ENCODE measurements around the gene SLK.

Gene SLK

GRCh38 chr10:104005172-104005863, 38.4 kb downstream of the SLK start:
- Histone ChIP-seq H3K4me1 (ENCODE audit: insufficient read depth, low read length, poor library complexity, severe bottlenecking) (peaks cover 9% of the 10 kb centered on the region), H4K20me1 (ENCODE audit: insufficient read depth, low read length, poor library complexity, severe bottlenecking) (no peaks in the 10 kb centered on the region), H3K27me3 (ENCODE audit: insufficient read depth, low read length, poor library complexity, severe bottlenecking) (no peaks in the 10 kb centered on the region), H3K36me3 (ENCODE audit: insufficient read depth, low read length) (peaks cover 44% of the 10 kb centered on the region; the same call in 1 of the 2 replicates), H2AFZ (ENCODE audit: low read length) (no peak overlapping the region), H3K9me2 (replicated peaks; ENCODE audit: low read depth, low read length) (no peaks in the 10 kb centered on the region), H3K4me3 (ENCODE audit: low read length, poor library complexity, severe bottlenecking) (no peak overlapping the region), H3K79me2 (ENCODE audit: insufficient read depth, low read length) (no peaks in the 10 kb centered on the region), H3K9me3 (ENCODE audit: insufficient read depth, low read depth, low read length) (no peaks in the 10 kb centered on the region), H3K9ac (ENCODE audit: low read depth, low read length, poor library complexity, severe bottlenecking) (no peak overlapping the region), H3F3A (ENCODE audit: low read depth) (no peaks in the 10 kb centered on the region), H3K4me2 (ENCODE audit: low read depth, low read length, poor library complexity, severe bottlenecking) (no peak overlapping the region)
- no peak for TF ChIP-seq CTCF (conservative IDR thresholded peaks at IDR 0.05; ENCODE audit: low read length)
- no peak for TF ChIP-seq EZH2phosphoT487 (IDR thresholded peaks at IDR 0.05; ENCODE audit: borderline replicate concordance)

DNA sequence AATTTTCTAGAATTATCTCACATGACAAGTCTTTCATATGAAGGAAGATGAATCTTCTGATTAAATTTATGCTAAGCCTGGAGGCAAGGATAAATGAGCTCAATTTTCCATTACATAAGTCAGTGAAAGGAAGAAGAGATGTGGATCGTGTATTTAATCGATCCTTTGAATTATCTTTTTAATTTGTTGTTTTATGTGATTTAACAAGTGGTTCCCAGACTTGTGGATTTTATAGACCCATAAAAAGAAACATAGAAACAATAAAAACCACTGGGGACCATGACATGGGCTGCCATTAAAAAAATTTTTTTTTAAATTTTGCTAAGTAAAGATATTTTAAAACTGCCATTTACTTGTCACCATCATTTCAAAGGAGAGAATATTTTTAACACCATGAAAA, 45.0 kb downstream of the SLK start:
- TF ChIP-seq CTCF (conservative IDR thresholded peaks at IDR 0.05; ENCODE audit: low read length) = no peak
- Histone ChIP-seq H3F3A (ENCODE audit: low read depth) (no peaks in the 10 kb centered on the region), H3K9me3 (ENCODE audit: insufficient read depth, low read depth, low read length) (no peaks in the 10 kb centered on the region), H3K9me2 (replicated peaks; ENCODE audit: low read depth, low read length) (no peaks in the 10 kb centered on the region), H3K36me3 (ENCODE audit: insufficient read depth, low read length) (peaks cover 14% of the 10 kb centered on the region; the same call in 1 of the 2 replicates), H3K27me3 (ENCODE audit: insufficient read depth, low read length, poor library complexity, severe bottlenecking) (no peaks in the 10 kb centered on the region), H4K20me1 (ENCODE audit: insufficient read depth, low read length, poor library complexity, severe bottlenecking) (no peaks in the 10 kb centered on the region), H3K79me2 (ENCODE audit: insufficient read depth, low read length) (no peaks in the 10 kb centered on the region), H3K4me2 (ENCODE audit: low read depth, low read length, poor library complexity, severe bottlenecking) (no peak overlapping the region), H3K4me1 (ENCODE audit: insufficient read depth, low read length, poor library complexity, severe bottlenecking) (no peaks in the 10 kb centered on the region), H3K9ac (ENCODE audit: low read depth, low read length, poor library complexity, severe bottlenecking) (no peak overlapping the region), H3K4me3 (ENCODE audit: low read length, poor library complexity, severe bottlenecking) (no peak overlapping the region), H2AFZ (ENCODE audit: low read length) (no peak overlapping the region)

DNA sequence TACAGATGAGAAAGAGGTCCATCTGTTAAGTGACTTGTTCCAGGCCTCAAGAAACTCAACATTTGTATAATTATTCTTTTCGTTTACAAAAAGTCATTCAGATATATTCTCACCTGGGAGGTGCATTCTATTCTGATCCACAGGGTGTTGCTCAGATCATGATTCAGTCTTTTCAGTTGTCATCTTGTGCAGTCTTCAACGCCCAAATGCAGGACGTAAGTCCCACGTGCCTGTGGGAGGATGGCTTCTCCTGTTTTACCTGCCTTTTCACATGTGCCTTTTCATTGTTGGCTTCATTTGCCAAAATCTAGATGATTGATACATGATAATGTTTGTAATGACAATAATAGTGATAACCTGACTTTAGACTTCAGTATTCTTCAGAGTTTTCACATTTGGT, 46.5 kb downstream of the SLK start:
- Histone ChIP-seq H3K9me2 (replicated peaks; ENCODE audit: low read depth, low read length) (no peaks in the 10 kb centered on the region), H3K4me1 (ENCODE audit: insufficient read depth, low read length, poor library complexity, severe bottlenecking) (no peaks in the 10 kb centered on the region), H3K9ac (ENCODE audit: low read depth, low read length, poor library complexity, severe bottlenecking) (no peak overlapping the region), H4K20me1 (ENCODE audit: insufficient read depth, low read length, poor library complexity, severe bottlenecking) (no peaks in the 10 kb centered on the region), H3F3A (ENCODE audit: low read depth) (no peaks in the 10 kb centered on the region), H3K4me3 (ENCODE audit: low read length, poor library complexity, severe bottlenecking) (no peak overlapping the region), H3K36me3 (ENCODE audit: insufficient read depth, low read length) (peaks cover 13% of the 10 kb centered on the region; the same call in 1 of the 2 replicates), H3K79me2 (ENCODE audit: insufficient read depth, low read length) (no peaks in the 10 kb centered on the region), H2AFZ (ENCODE audit: low read length) (no peak overlapping the region), H3K4me2 (ENCODE audit: low read depth, low read length, poor library complexity, severe bottlenecking) (no peak overlapping the region), H3K9me3 (ENCODE audit: insufficient read depth, low read depth, low read length) (no peaks in the 10 kb centered on the region), H3K27me3 (ENCODE audit: insufficient read depth, low read length, poor library complexity, severe bottlenecking) (no peaks in the 10 kb centered on the region)
- TF ChIP-seq EZH2phosphoT487 (IDR thresholded peaks at IDR 0.05; ENCODE audit: borderline replicate concordance) = no peak

DNA sequence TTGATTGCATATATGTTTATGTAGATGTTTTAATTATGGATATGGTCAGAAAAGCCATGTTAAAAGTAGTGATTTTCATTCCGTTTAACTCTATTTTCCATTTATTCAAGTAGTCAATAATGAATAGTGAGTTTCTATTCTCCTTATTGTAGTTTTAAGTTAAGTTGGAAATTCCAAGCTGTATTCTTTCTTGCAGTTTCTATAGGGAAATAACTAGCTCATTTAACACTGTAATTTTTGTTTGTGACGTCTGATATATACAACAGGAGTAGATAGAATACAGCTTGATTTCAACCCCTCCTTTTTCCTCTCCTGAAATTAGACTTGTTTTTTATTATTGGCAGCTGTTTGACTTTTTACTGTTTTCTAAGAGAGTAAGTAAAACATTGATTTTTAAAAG, 47.2 kb downstream of the SLK start:
- H3K4me2 ChIP-seq (ENCODE audit: low read depth, low read length, poor library complexity, severe bottlenecking) = no peak overlapping the region
- H4K20me1 ChIP-seq (ENCODE audit: insufficient read depth, low read length, poor library complexity, severe bottlenecking) = no peaks in the 10 kb centered on the region
- H3K79me2 ChIP-seq (ENCODE audit: insufficient read depth, low read length) = no peaks in the 10 kb centered on the region
- TF ChIP-seq CTCF (conservative IDR thresholded peaks at IDR 0.05; ENCODE audit: low read length) (no peak), EZH2phosphoT487 (IDR thresholded peaks at IDR 0.05; ENCODE audit: borderline replicate concordance) (no peak)
- H3K4me3 ChIP-seq (ENCODE audit: low read length, poor library complexity, severe bottlenecking) = no peak overlapping the region
- no peaks in the 10 kb centered on the region for H3K4me1 ChIP-seq (ENCODE audit: insufficient read depth, low read length, poor library complexity, severe bottlenecking)
- H3F3A ChIP-seq (ENCODE audit: low read depth) = no peaks in the 10 kb centered on the region
- H3K9ac ChIP-seq (ENCODE audit: low read depth, low read length, poor library complexity, severe bottlenecking) = no peak overlapping the region
- no peak overlapping the region for H2AFZ ChIP-seq (ENCODE audit: low read length)
- peaks cover 15% of the 10 kb centered on the region; the same call in 1 of the 2 replicates for H3K36me3 ChIP-seq (ENCODE audit: insufficient read depth, low read length)
- H3K9me3 ChIP-seq (ENCODE audit: insufficient read depth, low read depth, low read length) = no peaks in the 10 kb centered on the region
- H3K27me3 ChIP-seq (ENCODE audit: insufficient read depth, low read length, poor library complexity, severe bottlenecking) = no peaks in the 10 kb centered on the region
- H3K9me2 ChIP-seq (replicated peaks; ENCODE audit: low read depth, low read length) = no peaks in the 10 kb centered on the region
